ENCODE measurements around the gene MATN4.
A peak's percentile ranks its signal among the peaks of the same experiment; 100 is the strongest.

MATN4 gene

DNA sequence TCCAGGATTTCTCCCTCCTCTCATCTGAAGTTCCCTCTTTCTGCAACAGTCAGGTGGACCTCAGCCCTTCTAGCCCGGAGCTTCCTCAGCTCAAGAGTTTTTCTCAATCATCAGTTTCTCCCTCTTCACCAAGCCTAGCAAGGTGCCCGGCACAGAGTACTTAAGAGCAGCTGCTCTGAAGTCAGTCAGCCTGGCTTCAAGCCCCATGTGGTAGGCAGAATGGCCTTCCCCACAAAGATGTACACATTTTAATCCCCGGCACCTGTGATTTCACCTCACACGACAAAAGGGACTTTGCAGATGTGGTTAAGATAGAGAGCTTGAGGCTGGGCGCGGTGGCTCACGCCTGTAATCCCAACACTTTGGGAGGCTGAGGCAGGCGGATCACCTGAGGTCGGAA is 16.6 kb downstream of the MATN4 start:
- Mint-ChIP-seq H3K9me3 (no peaks in the 10 kb centered on the region), H3K27ac (no peak overlapping the region), H3K27me3 (peaks cover 23% of the 10 kb centered on the region), H3K4me1 (peaks cover 8% of the 10 kb centered on the region), H3K4me3 (no peak overlapping the region), H3K36me3 (no peaks in the 10 kb centered on the region)

DNA sequence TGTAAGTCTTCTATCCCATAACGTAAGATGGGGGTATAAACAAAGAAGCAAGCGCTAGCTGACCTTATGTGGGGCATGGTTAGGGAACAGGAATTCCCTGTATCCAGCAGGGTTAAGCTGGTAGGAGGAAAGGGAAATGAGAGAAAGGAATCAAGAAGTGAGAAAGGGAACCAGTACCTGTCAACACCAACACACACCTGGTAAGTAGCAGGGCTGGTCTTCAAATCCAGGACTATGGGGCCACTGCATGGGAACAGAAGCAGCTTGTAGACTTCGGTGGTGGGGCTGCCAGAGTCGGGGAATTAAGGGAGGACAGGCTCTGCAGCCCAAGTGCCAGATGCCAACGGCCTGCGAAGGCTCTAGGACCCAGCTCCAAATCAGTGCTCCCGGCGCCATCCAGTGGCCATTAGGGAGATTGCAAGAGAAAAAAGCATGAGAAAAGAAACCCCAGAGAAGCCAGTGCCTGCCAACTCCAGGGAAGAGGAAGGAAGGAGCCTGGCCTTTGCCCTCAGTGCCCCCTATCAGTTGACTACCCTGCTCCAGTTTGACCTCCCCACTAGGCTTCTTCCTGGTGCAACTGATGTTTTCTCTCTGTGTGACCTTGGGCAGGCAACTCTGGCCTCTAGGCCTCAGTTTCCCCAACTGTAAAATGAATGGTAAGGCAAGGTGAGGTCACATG is 17.3 kb downstream of the MATN4 start:
- no peak overlapping the region for H3K4me3 Mint-ChIP-seq
- H3K4me1 Mint-ChIP-seq, result peaks cover 8% of the 10 kb centered on the region
- peaks cover 19% of the 10 kb centered on the region for H3K27me3 Mint-ChIP-seq
- H3K9me3 Mint-ChIP-seq, result no peaks in the 10 kb centered on the region
- peak overlapping the region; percentile 13 for H3K27ac Mint-ChIP-seq
- H3K36me3 Mint-ChIP-seq, result no peaks in the 10 kb centered on the region

DNA sequence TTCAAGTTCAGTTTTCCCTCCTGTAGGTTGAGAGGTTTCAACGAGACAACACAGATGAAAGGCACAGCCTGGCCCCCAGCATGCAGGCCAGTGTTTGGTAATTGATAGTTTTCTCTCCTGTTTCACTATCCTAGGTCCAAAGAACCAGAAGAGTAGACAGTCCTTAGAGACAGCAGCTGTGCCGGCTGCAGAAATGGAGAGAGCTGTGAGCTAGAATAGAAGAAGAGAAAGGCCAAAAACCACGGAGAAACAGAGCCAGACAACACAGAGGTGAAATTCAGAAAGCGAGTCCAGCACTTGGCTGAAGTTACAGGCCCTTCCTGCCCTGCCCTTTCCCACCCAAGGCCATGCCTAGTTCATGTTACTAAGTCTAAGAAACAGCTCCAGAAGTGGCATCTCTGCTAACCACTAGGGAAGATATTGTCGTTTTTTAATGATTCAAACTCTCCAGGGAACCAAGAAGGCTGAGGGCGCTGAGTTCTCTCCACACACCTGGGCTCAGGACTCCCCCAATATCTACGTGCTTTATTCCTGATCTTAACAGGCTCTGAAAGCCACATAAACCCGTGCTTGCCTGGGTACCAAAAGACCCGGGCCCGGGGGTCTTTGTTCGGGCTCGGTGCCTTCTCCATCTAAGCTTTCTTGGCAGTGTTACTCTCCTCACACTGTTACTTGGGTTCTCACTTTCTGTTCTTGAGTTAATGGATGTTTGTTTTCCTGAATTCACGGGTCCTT is 18.0 kb downstream of the MATN4 start:
- Mint-ChIP-seq H3K9me3 (no peaks in the 10 kb centered on the region), H3K4me1 (peaks cover 8% of the 10 kb centered on the region), H3K27me3 (peaks cover 18% of the 10 kb centered on the region), H3K36me3 (no peaks in the 10 kb centered on the region), H3K27ac (no peak overlapping the region), H3K4me3 (no peak overlapping the region)

DNA sequence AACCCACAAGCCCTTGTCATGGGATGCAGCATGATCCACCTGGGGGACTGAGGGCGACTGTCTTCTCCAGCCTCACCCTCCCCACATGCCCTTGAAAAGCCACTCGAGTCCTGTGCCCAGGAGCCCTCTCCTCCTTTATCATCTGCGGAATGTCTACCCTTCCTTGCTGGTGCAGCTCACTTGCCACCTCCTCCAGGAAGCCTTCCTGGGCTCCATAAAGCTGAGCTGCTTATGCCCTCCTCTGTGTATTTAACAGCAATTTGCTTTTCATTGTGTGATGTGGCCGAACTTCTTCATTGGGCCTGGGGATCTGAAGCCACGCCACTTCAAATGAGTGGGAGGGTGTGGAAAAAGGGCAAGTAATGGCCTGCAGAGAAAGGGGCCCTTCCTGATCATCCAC is 19.2 kb downstream of the MATN4 start:
- no peaks in the 10 kb centered on the region for H3K9me3 Mint-ChIP-seq
- H3K27me3 Mint-ChIP-seq, result peaks cover 12% of the 10 kb centered on the region
- H3K4me3 Mint-ChIP-seq, result no peak overlapping the region
- no peaks in the 10 kb centered on the region for H3K36me3 Mint-ChIP-seq
- peak overlapping the region; percentile 31 for H3K27ac Mint-ChIP-seq
- H3K4me1 Mint-ChIP-seq, result peaks cover 5% of the 10 kb centered on the region

DNA sequence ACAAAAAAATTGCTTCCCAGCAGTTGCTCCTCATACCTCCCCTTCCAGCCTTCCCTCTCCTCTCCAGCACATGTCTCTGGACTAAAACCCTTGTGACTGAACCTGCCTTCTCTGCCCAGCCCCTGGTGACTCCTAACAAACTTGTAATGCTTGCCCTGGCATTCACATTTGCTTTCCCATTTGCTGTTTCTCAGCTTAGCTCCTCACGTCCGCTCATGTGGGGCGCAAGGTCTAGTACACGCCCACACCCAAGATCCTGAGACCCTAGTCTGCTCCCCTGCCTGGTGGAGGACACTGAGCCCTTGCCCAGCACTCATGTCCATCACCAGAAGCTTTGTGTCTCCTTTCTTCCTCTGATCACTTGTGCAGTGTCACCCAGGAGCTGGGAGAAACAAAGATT is 19.7 kb downstream of the MATN4 start:
- H3K27me3 Mint-ChIP-seq, result peaks cover 10% of the 10 kb centered on the region
- no peaks in the 10 kb centered on the region for H3K9me3 Mint-ChIP-seq
- H3K4me1 Mint-ChIP-seq, result peaks cover 4% of the 10 kb centered on the region
- no peaks in the 10 kb centered on the region for H3K36me3 Mint-ChIP-seq
- no peak overlapping the region for H3K4me3 Mint-ChIP-seq
- no peak overlapping the region for H3K27ac Mint-ChIP-seq

DNA sequence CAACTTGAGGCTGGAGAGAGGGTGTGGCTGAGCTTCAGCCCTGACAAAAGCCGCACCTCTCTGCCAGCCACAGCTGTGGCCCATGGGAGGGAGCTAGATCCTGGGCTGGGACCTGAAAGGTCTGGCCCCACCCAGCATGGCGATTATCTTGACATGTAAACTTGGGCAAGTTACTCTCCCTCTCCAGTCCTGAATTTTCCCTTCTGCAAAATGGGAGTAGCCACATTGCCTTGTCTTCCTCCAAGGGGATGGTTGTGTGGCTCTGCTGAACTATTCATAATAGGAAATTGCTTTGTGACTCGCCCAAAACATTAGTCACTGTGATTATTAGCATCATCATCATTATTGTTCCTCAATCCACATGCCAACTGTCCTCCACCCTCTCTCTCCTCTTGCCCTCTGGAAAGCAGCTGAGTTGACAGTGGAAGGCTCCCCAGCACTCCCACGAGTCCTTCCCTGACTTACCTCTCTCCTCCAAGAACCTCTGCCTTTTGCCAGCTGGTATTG is 24.5 kb downstream of the MATN4 start:
- H3K4me3 Mint-ChIP-seq, result no peak overlapping the region
- peaks cover 1% of the 10 kb centered on the region for H3K27me3 Mint-ChIP-seq
- no peaks in the 10 kb centered on the region for H3K36me3 Mint-ChIP-seq
- no peaks in the 10 kb centered on the region for H3K4me1 Mint-ChIP-seq
- H3K9me3 Mint-ChIP-seq, result no peaks in the 10 kb centered on the region
- no peak overlapping the region for H3K27ac Mint-ChIP-seq

DNA sequence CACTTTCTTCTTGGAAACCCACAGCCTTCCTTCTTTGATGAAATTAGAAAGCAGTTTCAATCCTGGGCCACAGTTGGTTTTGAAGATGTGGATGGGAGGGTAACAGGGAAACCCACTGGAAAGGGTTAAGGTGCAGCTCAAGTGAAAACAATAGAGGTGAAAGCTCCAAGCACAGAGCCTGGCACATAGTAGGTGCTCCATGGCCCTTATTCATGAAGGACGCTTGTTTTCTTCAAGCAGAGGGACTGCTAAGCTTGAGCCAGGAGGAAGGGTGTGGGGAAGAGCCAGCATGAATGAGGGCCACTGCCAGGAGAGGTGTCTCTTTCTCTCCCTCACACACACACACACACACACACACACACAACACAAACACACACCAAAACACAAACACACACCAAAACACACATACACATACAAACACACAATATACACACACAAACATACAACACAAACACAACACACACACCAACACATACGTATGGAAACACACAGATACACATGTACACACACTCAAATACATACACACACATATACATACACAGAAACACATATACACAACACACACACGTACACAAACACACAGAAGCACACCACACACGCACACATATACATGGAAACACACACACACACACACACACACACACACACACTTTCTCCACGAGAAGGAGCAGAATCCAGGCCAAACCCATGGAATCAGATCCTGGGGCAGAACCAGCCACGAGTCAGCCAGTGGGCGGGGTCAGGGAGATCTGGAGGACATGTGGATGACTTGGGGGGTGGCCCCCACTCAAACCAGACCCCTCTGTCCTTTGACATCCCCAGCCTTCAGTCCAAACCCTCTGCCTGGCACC is 25.2 kb downstream of the MATN4 start:
- H3K27ac Mint-ChIP-seq, result no peak overlapping the region
- H3K4me1 Mint-ChIP-seq, result no peaks in the 10 kb centered on the region
- no peak overlapping the region for H3K4me3 Mint-ChIP-seq
- H3K36me3 Mint-ChIP-seq, result no peaks in the 10 kb centered on the region
- H3K9me3 Mint-ChIP-seq, result no peaks in the 10 kb centered on the region
- H3K27me3 Mint-ChIP-seq, result peaks cover 1% of the 10 kb centered on the region

DNA sequence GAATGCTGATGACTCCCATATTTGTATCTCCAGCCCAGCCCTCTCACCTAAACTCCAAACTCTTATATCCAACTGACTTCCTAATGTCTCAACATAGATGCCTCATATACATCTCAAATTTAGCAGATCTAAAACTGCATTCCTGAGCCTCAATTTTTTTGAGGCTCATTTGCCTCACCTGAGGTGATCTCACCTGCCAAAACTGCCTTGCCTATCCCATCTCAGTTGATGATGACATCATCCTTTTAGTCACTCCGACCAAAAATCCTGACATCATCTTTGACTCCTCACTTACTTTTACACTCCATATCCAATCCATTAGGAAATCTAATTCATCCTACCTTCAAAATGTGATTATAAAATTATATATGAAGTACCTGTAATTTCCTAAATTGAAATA is 28.1 kb downstream of the MATN4 start:
- no peaks in the 10 kb centered on the region for H3K36me3 Mint-ChIP-seq
- no peaks in the 10 kb centered on the region for H3K4me1 Mint-ChIP-seq
- no peak overlapping the region for H3K4me3 Mint-ChIP-seq
- H3K27me3 Mint-ChIP-seq, result peaks cover 13% of the 10 kb centered on the region
- H3K9me3 Mint-ChIP-seq, result no peaks in the 10 kb centered on the region
- no peak overlapping the region for H3K27ac Mint-ChIP-seq

DNA sequence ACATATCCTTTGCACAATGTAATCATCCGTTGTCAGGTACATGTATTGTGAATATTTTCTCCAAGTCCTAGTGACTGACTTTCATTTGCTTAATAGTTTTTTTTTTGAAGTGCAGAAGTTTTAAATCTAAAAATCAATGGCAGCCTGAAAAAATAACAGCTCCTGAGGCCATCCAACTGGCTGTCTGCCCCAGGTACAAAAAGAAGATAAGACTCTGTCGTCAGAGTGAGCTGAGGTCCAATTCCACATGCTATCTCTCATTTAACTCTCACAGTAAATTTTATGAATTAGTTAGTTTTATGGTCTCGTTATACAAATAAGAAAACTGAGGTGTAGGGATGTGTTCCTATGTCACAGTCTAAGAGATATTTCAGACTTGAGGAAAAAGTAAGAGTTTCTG is 32.8 kb downstream of the MATN4 start:
- Mint-ChIP-seq H3K36me3 (no peaks in the 10 kb centered on the region), H3K27ac (no peak overlapping the region), H3K4me3 (no peak overlapping the region), H3K9me3 (no peaks in the 10 kb centered on the region), H3K4me1 (no peaks in the 10 kb centered on the region), H3K27me3 (peaks cover 27% of the 10 kb centered on the region)

DNA sequence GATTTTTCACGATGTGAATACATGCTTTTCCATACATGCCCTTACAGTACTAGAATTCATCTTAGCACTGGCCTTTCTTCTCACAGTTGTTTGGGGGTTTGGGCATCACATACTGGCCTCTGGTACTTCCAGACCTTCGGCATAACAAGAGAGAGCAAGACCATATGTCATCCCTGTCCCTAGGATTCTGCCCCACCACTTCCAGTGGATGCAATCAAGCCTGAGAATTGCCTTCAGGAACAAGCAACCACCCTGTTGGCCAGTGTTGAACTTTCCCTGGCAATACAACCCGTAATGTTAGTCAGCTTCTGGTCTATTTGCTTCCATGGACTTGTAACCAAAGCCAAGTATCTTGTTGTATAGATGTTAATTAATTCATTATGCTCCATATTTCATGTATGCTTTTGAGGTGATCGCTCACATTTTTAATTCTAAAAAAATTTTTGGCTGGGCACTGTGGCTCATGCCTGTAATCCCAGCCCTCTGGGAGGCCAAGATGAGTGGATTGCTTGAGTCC is 38.3 kb downstream of the MATN4 start:
- Mint-ChIP-seq H3K4me1 (no peaks in the 10 kb centered on the region), H3K4me3 (no peak overlapping the region), H3K9me3 (no peaks in the 10 kb centered on the region), H3K36me3 (no peaks in the 10 kb centered on the region), H3K27me3 (peaks cover 23% of the 10 kb centered on the region), H3K27ac (no peak overlapping the region)

DNA sequence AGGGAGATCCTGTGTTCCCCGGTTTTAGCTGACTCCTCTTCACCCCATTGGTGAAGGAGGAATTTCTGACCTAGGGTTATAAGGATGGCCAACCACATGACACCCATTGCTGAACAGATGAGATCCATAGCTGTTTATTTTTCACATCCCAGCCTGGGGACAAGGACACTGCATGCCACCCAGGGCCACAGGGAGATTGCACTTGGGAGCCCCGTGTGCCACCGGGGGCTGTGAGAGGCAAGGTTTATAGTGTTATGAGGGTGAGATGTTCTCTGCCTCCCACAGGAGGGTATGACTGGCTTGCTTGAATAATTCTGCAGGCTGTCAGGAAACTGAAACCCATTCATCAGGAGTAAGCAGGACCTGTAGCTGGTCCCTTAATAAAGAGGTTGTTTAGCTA is 39.0 kb downstream of the MATN4 start:
- H3K27me3 Mint-ChIP-seq, result peaks cover 18% of the 10 kb centered on the region
- H3K36me3 Mint-ChIP-seq, result no peaks in the 10 kb centered on the region
- H3K9me3 Mint-ChIP-seq, result no peaks in the 10 kb centered on the region
- H3K27ac Mint-ChIP-seq, result no peak overlapping the region
- H3K4me1 Mint-ChIP-seq, result no peaks in the 10 kb centered on the region
- no peak overlapping the region for H3K4me3 Mint-ChIP-seq

DNA sequence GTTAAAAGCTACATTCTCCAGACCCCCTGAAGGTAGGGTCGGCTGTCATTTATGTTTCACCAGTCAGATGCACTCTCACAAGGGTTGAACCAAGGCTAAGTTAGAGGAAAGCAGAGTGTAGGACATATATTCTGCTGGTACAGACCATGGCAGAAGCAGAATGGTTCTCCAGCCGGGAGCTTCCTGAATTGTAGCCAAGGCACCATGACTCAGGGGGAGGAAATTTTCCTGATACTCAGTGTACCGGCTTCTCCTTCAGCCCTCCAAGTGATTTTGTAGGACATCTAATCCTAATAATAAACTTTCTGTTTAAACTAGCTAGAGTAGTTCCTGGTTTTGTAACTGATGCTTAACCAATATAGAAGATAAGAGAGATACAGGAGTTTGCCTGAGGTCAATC is 39.6 kb downstream of the MATN4 start:
- H3K4me1 Mint-ChIP-seq, result no peaks in the 10 kb centered on the region
- no peak overlapping the region for H3K4me3 Mint-ChIP-seq
- no peaks in the 10 kb centered on the region for H3K9me3 Mint-ChIP-seq
- no peaks in the 10 kb centered on the region for H3K36me3 Mint-ChIP-seq
- peaks cover 15% of the 10 kb centered on the region for H3K27me3 Mint-ChIP-seq
- H3K27ac Mint-ChIP-seq, result no peak overlapping the region

DNA sequence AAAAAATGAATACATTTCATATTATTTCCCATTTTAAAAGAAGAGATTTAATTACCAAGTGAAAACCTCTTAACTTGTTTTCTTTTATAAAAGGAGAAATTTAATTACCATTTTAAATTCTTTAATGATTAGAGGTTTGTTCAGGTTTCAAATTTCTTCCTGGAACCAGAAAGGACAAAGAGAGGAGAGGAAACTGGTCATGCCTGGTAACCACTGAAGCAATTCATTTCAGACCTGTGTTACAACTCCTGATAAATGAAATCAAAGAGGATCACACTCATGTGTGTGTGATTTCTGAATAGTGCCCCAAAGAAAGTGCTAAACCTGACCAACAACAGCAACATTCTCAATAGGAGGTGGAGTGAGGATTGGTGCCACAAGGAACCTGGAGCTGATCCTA is 41.1 kb downstream of the MATN4 start:
- Mint-ChIP-seq H3K27ac (no peak overlapping the region), H3K9me3 (no peaks in the 10 kb centered on the region), H3K4me3 (no peak overlapping the region), H3K27me3 (peaks cover 12% of the 10 kb centered on the region), H3K36me3 (no peaks in the 10 kb centered on the region), H3K4me1 (no peaks in the 10 kb centered on the region)

DNA sequence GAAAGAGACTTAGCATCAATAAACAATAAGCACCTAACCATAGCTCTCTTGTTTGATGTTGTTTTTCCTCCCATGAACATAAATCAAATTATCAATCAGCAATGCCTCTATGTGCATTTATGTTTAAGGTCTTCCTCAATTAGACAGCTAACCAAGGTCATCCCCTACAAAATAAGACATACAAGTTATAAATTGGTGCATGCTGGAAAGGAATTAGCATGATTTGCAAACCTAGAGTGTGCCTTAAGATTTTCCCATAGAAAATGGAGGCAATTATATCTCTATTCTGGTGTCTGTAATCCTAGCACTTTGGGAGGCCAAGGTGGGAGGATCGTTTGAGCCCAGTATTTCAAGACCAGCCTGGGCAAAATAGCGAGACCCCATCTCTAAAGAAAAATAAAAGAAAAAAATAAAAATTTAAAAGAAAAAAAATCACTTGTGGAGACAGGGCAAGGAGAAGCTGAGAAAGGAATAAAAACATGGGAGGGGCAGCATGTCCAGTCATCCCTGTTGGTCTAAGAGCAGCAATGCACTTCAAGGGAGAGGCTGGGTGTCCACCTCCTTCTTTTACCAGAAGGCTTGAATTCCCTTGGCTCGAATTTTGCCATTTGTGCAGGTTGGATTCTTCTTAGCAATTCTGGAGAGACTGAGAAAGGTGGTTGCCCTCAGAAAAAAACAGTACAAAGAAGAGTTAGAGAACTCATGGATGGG is 44.4 kb downstream of the MATN4 start:
- no peak overlapping the region for H3K4me3 Mint-ChIP-seq
- H3K27me3 Mint-ChIP-seq, result peaks cover 10% of the 10 kb centered on the region
- H3K9me3 Mint-ChIP-seq, result no peaks in the 10 kb centered on the region
- H3K4me1 Mint-ChIP-seq, result no peaks in the 10 kb centered on the region
- H3K36me3 Mint-ChIP-seq, result no peaks in the 10 kb centered on the region
- H3K27ac Mint-ChIP-seq, result no peak overlapping the region

DNA sequence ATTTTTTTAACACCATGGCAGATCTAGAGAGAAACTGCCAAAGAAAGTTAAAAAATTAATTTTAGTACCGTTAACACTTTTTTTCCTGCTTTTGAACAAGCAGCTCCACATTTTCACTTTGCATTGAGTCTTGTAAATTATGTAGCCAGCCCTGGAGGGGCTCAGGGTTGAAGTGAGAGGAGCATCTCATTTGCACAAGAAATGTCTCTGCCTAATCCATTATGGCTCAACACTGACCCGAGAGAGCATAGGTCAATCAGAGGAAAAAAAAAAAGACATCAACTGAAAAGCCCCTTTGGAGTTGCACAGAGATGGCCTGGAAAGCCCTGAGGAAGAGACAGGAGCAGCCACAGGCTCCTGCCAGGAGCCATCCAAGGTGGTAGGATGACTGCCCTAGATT is 49.4 kb downstream of the MATN4 start:
- no peaks in the 10 kb centered on the region for H3K4me1 Mint-ChIP-seq
- peaks cover 7% of the 10 kb centered on the region for H3K27me3 Mint-ChIP-seq
- no peak overlapping the region for H3K4me3 Mint-ChIP-seq
- H3K27ac Mint-ChIP-seq, result no peak overlapping the region
- H3K9me3 Mint-ChIP-seq, result no peaks in the 10 kb centered on the region
- no peaks in the 10 kb centered on the region for H3K36me3 Mint-ChIP-seq
